ENCODE measurements around the gene STX2.

- TF ChIP-seq CTCF (IDR thresholded peaks at IDR 0.05; ENCODE audit: poor library complexity, severe bottlenecking) (no peak), POLR2AphosphoS5 (IDR thresholded peaks at IDR 0.05) (no peak)
Measured at GRCh38 chr12:130745921-130746320, 93.1 kb downstream of the STX2 start.
